Measurements from ENCODE around the gene BEND7.

The BEND7 gene

GRCh38 chr10:13483951-13484350 lies 44.9 kb downstream of the BEND7 start:
- H3K27me3 Mint-ChIP-seq (ENCODE audit: low read depth): peaks cover 21% of the 10 kb centered on the region
- H3K4me1 Mint-ChIP-seq (ENCODE audit: low read depth): no peaks in the 10 kb centered on the region
- H3K27ac Mint-ChIP-seq: no peak overlapping the region
- H3K4me3 Mint-ChIP-seq: no peak overlapping the region
- no peaks in the 10 kb centered on the region for H3K9me3 Mint-ChIP-seq
- no peaks in the 10 kb centered on the region for H3K36me3 Mint-ChIP-seq (ENCODE audit: low read depth)
- DNase-seq (ENCODE audit: low spot score): no peak

GRCh38 chr10:13483073-13483472 lies 45.7 kb downstream of the BEND7 start:
- no peaks in the 10 kb centered on the region for H3K9me3 Mint-ChIP-seq
- no peaks in the 10 kb centered on the region for H3K36me3 Mint-ChIP-seq (ENCODE audit: low read depth)
- H3K27ac Mint-ChIP-seq: no peak overlapping the region
- H3K27me3 Mint-ChIP-seq (ENCODE audit: low read depth): peaks cover 21% of the 10 kb centered on the region
- H3K4me1 Mint-ChIP-seq (ENCODE audit: low read depth): no peaks in the 10 kb centered on the region
- H3K4me3 Mint-ChIP-seq: no peak overlapping the region
- no peak for DNase-seq (ENCODE audit: low spot score)

GRCh38 chr10:13481690-13482089 lies 47.1 kb downstream of the BEND7 start:
- no peak for DNase-seq (ENCODE audit: low spot score)
- H3K36me3 Mint-ChIP-seq (ENCODE audit: low read depth): no peaks in the 10 kb centered on the region
- peaks cover 21% of the 10 kb centered on the region for H3K27me3 Mint-ChIP-seq (ENCODE audit: low read depth)
- no peak overlapping the region for H3K27ac Mint-ChIP-seq
- no peaks in the 10 kb centered on the region for H3K4me1 Mint-ChIP-seq (ENCODE audit: low read depth)
- no peaks in the 10 kb centered on the region for H3K9me3 Mint-ChIP-seq
- H3K4me3 Mint-ChIP-seq: no peak overlapping the region

DNA sequence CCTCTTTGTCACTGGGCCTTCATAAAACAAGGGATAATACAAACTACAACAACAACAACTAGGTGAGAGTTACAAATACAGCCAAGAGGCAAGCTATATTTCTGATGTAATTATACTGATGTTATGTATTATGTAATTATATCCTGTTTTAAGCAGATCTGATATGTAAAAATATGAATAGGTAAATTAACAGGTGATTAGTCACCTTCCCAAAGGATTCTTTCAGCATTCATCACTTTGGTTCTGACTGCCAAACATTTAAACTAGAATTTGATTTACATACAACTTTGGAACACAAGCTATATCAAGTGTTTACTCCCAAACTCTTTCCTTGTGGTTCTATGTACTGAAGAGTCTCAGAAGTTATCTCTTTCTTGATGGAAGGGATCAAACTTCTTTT lies 53.7 kb downstream of the BEND7 start:
- no peaks in the 10 kb centered on the region for H3K9me3 Mint-ChIP-seq
- H3K4me3 Mint-ChIP-seq: no peak overlapping the region
- H3K27me3 Mint-ChIP-seq (ENCODE audit: low read depth): no peaks in the 10 kb centered on the region
- no peak for DNase-seq (ENCODE audit: low spot score)
- H3K36me3 Mint-ChIP-seq (ENCODE audit: low read depth): no peaks in the 10 kb centered on the region
- H3K4me1 Mint-ChIP-seq (ENCODE audit: low read depth): no peaks in the 10 kb centered on the region
- no peak overlapping the region for H3K27ac Mint-ChIP-seq

DNA sequence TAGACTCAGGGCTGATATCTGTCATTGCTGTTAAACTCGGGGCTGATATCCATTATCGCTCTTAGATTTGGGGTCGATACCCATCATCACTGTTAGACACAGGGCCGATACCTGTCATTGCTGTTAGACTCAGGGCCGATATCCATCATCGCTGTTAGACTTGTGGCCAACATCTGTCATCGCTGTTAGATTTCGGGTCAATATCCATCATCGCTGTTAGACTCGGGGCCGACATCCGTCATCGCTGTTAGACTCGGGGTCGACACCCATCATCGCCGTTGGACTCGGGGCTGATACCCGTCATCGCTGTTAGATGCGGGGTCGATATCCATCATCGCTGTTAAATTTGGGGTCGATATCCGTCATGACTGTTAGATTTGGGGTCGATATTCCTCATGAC lies 54.8 kb downstream of the BEND7 start:
- Mint-ChIP-seq H3K27ac (no peak overlapping the region), H3K4me3 (no peak overlapping the region), H3K36me3 (ENCODE audit: low read depth) (no peaks in the 10 kb centered on the region), H3K4me1 (ENCODE audit: low read depth) (no peaks in the 10 kb centered on the region), H3K27me3 (ENCODE audit: low read depth) (no peaks in the 10 kb centered on the region), H3K9me3 (no peaks in the 10 kb centered on the region)
- DNase-seq (ENCODE audit: low spot score): no peak

- Mint-ChIP-seq H3K27me3 (ENCODE audit: low read depth) (no peaks in the 10 kb centered on the region), H3K36me3 (ENCODE audit: low read depth) (no peaks in the 10 kb centered on the region), H3K27ac (no peak overlapping the region), H3K4me1 (ENCODE audit: low read depth) (no peaks in the 10 kb centered on the region), H3K9me3 (no peaks in the 10 kb centered on the region), H3K4me3 (no peak overlapping the region)
- DNase-seq (ENCODE audit: low spot score): no peak
Measured at GRCh38 chr10:13472359-13472758, 56.5 kb downstream of the BEND7 start.

- Mint-ChIP-seq H3K27ac (no peak overlapping the region), H3K9me3 (no peaks in the 10 kb centered on the region), H3K4me3 (no peak overlapping the region), H3K27me3 (ENCODE audit: low read depth) (no peaks in the 10 kb centered on the region), H3K4me1 (ENCODE audit: low read depth) (no peaks in the 10 kb centered on the region), H3K36me3 (ENCODE audit: low read depth) (no peaks in the 10 kb centered on the region)
- DNase-seq (ENCODE audit: low spot score): no peak
Measured at GRCh38 chr10:13470270-13470669, 58.5 kb downstream of the BEND7 start.

DNA sequence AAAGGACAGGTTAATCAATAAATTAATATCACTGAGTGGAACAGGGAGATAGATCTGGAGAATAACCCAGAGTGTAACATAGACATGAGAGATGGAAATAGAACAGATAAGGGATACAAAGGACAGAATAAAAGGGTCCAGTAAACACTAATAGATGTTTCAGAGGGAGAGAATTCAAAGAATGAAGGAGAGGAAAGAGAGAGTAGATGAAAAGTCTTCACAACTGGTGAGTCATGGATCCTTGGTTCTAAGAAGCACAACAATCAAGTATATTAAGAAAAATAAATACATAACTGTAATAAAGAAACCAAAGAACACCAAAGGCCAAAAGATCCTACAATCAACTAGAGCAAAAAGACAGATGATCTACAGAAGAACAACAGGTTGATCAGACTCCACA lies 66.3 kb downstream of the BEND7 start:
- no peak for DNase-seq (ENCODE audit: low spot score)
- Mint-ChIP-seq H3K27ac (no peak overlapping the region), H3K9me3 (peaks cover 6% of the 10 kb centered on the region), H3K4me1 (ENCODE audit: low read depth) (no peaks in the 10 kb centered on the region), H3K27me3 (ENCODE audit: low read depth) (peaks cover 11% of the 10 kb centered on the region), H3K4me3 (no peak overlapping the region), H3K36me3 (ENCODE audit: low read depth) (no peaks in the 10 kb centered on the region)

GRCh38 chr10:13458687-13459012 lies 70.2 kb downstream of the BEND7 start:
- no peak for DNase-seq (ENCODE audit: low spot score)
- Mint-ChIP-seq H3K9me3 (peaks cover 6% of the 10 kb centered on the region), H3K27me3 (ENCODE audit: low read depth) (peaks cover 16% of the 10 kb centered on the region), H3K4me1 (ENCODE audit: low read depth) (peaks cover 5% of the 10 kb centered on the region), H3K36me3 (ENCODE audit: low read depth) (no peaks in the 10 kb centered on the region), H3K27ac (no peak overlapping the region), H3K4me3 (no peak overlapping the region)

GRCh38 chr10:13457958-13458686 lies 70.7 kb downstream of the BEND7 start:
- no peak for DNase-seq (ENCODE audit: low spot score)
- Mint-ChIP-seq H3K4me1 (ENCODE audit: low read depth) (peaks cover 5% of the 10 kb centered on the region), H3K27me3 (ENCODE audit: low read depth) (peaks cover 14% of the 10 kb centered on the region), H3K4me3 (no peak overlapping the region), H3K27ac (no peak overlapping the region), H3K9me3 (peaks cover 6% of the 10 kb centered on the region), H3K36me3 (ENCODE audit: low read depth) (no peaks in the 10 kb centered on the region)

- DNase-seq (ENCODE audit: low spot score): peak; percentile 9
- no peak overlapping the region for H3K4me3 Mint-ChIP-seq
- peaks cover 7% of the 10 kb centered on the region for H3K27me3 Mint-ChIP-seq (ENCODE audit: low read depth)
- no peak overlapping the region for H3K27ac Mint-ChIP-seq
- H3K4me1 Mint-ChIP-seq (ENCODE audit: low read depth): peaks cover 5% of the 10 kb centered on the region
- no peaks in the 10 kb centered on the region for H3K36me3 Mint-ChIP-seq (ENCODE audit: low read depth)
- H3K9me3 Mint-ChIP-seq: no peaks in the 10 kb centered on the region
Measured at GRCh38 chr10:13453896-13454295, 74.9 kb downstream of the BEND7 start.

DNA sequence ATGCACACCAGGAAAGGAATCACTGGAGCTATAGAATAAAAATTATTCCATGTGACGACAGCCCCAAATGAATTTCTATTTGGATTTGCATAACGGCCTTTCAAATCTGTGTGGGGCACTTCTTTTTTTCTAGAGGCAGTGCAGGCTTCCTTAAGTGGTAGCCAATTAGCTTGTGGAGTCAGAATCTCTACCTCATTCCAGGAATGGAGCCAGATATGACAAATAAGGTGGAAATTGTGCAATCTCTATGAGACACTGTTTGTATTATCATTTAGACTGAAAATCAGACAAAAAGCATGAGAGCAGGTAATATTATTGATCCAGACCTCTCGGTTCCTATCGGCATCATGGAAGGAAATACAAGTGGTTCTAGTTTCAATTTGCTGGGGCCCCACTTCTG lies 78.7 kb downstream of the BEND7 start:
- Mint-ChIP-seq H3K27me3 (ENCODE audit: low read depth) (peaks cover 9% of the 10 kb centered on the region), H3K36me3 (ENCODE audit: low read depth) (no peaks in the 10 kb centered on the region), H3K9me3 (no peaks in the 10 kb centered on the region), H3K4me1 (ENCODE audit: low read depth) (peaks cover 5% of the 10 kb centered on the region), H3K4me3 (no peak overlapping the region), H3K27ac (no peak overlapping the region)
- no peak for DNase-seq (ENCODE audit: low spot score)

- no peaks in the 10 kb centered on the region for H3K36me3 Mint-ChIP-seq (ENCODE audit: low read depth)
- H3K27me3 Mint-ChIP-seq (ENCODE audit: low read depth): peaks cover 6% of the 10 kb centered on the region
- H3K27ac Mint-ChIP-seq: no peak overlapping the region
- H3K9me3 Mint-ChIP-seq: no peaks in the 10 kb centered on the region
- H3K4me1 Mint-ChIP-seq (ENCODE audit: low read depth): peaks cover 5% of the 10 kb centered on the region
- no peak overlapping the region for H3K4me3 Mint-ChIP-seq
- DNase-seq (ENCODE audit: low spot score): no peak
Measured at GRCh38 chr10:13449296-13449695, 79.5 kb downstream of the BEND7 start.

- peaks cover 3% of the 10 kb centered on the region for H3K27me3 Mint-ChIP-seq (ENCODE audit: low read depth)
- no peak for DNase-seq (ENCODE audit: low spot score)
Measured at GRCh38 chr10:13448216-13448615, 80.6 kb downstream of the BEND7 start.

GRCh38 chr10:13445656-13446400 lies 83.0 kb downstream of the BEND7 start:
- DNase-seq (ENCODE audit: low spot score): no peak
- Mint-ChIP-seq H3K4me1 (ENCODE audit: low read depth) (no peaks in the 10 kb centered on the region), H3K27ac (no peak overlapping the region), H3K9me3 (no peaks in the 10 kb centered on the region), H3K4me3 (no peak overlapping the region), H3K27me3 (ENCODE audit: low read depth) (peaks cover 20% of the 10 kb centered on the region), H3K36me3 (ENCODE audit: low read depth) (no peaks in the 10 kb centered on the region)

More at GRCh38 chr10:13448216-13448615, 80.6 kb downstream of the BEND7 start:
- H3K9me3 Mint-ChIP-seq: no peaks in the 10 kb centered on the region
- no peak overlapping the region for H3K4me3 Mint-ChIP-seq
- no peak overlapping the region for H3K27ac Mint-ChIP-seq
- H3K4me1 Mint-ChIP-seq (ENCODE audit: low read depth): no peaks in the 10 kb centered on the region
- no peaks in the 10 kb centered on the region for H3K36me3 Mint-ChIP-seq (ENCODE audit: low read depth)
